GM23248 (cell line): Measurements from ENCODE around the gene PIP5K1B. TPM values are rescaled to one million over a fixed set of nuclear protein-coding genes. Genes with fewer than 3 reads are reported as not detected.

Source experiments
- DNase-seq: peaks from one replicate; pipeline ENCODE4 v3.0.0-alpha.2; 2015
- H2AFZ ChIP-seq: fragments of 200-600 bp; sonication (generic); 2 replicates; pipeline ENCODE4 v1.6.1; 2016; ENCODE audit warnings: antibody characterized with exemption
- H3F3A ChIP-seq: fragments of 200-600 bp; sonication (generic); 2 replicates; pipeline ENCODE4 v1.6.1; 2016; ENCODE audit warnings: mild to moderate bottlenecking, antibody characterized with exemption, mixed run types; ENCODE audit not compliant: insufficient read depth
- H3K27ac ChIP-seq: fragments of 200-600 bp; sonication (generic); 2 replicates; pipeline ENCODE4 v1.5.1; 2016; ENCODE audit warnings: mild to moderate bottlenecking
- H3K27me3 ChIP-seq: fragments of 200-600 bp; sonication (generic); replicated peaks from 2 replicates; pipeline ENCODE4 v1.6.1; 2016; ENCODE audit warnings: mild to moderate bottlenecking; ENCODE audit not compliant: insufficient read depth
- H3K36me3 ChIP-seq: fragments of 200-600 bp; sonication (generic); 2 replicates; pipeline ENCODE4 v1.6.1; 2016; ENCODE audit warnings: low read depth, mild to moderate bottlenecking
- H3K4me1 ChIP-seq: fragments of 200-600 bp; sonication (generic); 2 replicates; pipeline ENCODE4 v1.6.1; 2016; ENCODE audit warnings: mild to moderate bottlenecking; ENCODE audit not compliant: insufficient read depth
- H3K4me2 ChIP-seq: fragments of 200-600 bp; sonication (generic); one replicate; pipeline ENCODE4 v1.6.1; 2016; ENCODE audit warnings: mild to moderate bottlenecking; ENCODE audit not compliant: unreplicated experiment
- H3K4me3 ChIP-seq: fragments of 200-600 bp; sonication (generic); 2 replicates; pipeline ENCODE4 v1.5.1; 2016; ENCODE audit warnings: mild to moderate bottlenecking
- H3K79me2 ChIP-seq: fragments of 200-600 bp; sonication (generic); 2 replicates; pipeline ENCODE4 v1.6.1; 2016; ENCODE audit warnings: mild to moderate bottlenecking; ENCODE audit not compliant: insufficient read depth
- H3K9ac ChIP-seq: fragments of 200-600 bp; sonication (generic); 2 replicates; pipeline ENCODE4 v1.6.1; 2016; ENCODE audit warnings: mild to moderate bottlenecking
- H3K9me2 ChIP-seq: fragments of 200-600 bp; sonication (generic); 2 replicates; pipeline ENCODE4 v1.6.1; 2016; ENCODE audit warnings: mixed run types, mild to moderate bottlenecking, moderate library complexity; ENCODE audit not compliant: insufficient read depth
- H3K9me3 ChIP-seq: fragments of 200-600 bp; sonication (generic); one replicate; pipeline ENCODE4 v1.6.1; 2017; ENCODE audit warnings: low read depth
- H4K20me1 ChIP-seq: fragments of 200-600 bp; sonication (generic); 2 replicates; pipeline ENCODE4 v1.6.0; 2016; ENCODE audit not compliant: insufficient read depth
- EZH2 ChIP-seq: fragments of 200-600 bp; sonication (generic); IDR thresholded peaks from 2 replicates; pipeline ENCODE4 v1.6.1; 2018; ENCODE audit warnings: antibody characterized with exemption, mild to moderate bottlenecking; ENCODE audit not compliant: insufficient read depth, poor library complexity, severe bottlenecking
- EZH2phosphoT487 ChIP-seq: fragments of 200-600 bp; sonication (generic); IDR thresholded peaks from 2 replicates; pipeline ENCODE4 v1.6.1; 2018; ENCODE audit warnings: antibody characterized with exemption, moderate library complexity, mild to moderate bottlenecking, low read depth; ENCODE audit not compliant: insufficient read depth
- WGBS, 2 experiments: methylation state at CpG; one replicate each; pipeline ENCODE4 v1.1.6; 2015 to 2017; ENCODE audit warnings: low lambda C conversion rate in 2 of 2, low coverage in 1 of 2; ENCODE audit errors: missing lambda C conversion rate in 2 of 2; 5-methylcytosine and 5-hydroxymethylcytosine counted together
- in situ Hi-C: fragments of 300-500 bp; cut with MboI; formaldehyde crosslinking; loops from 2 replicates; pipeline ENCODE4 v1.15.0; 2020
- polyA plus RNA-seq: library from polyadenylated mRNA; unstranded; fragments of >200 nt; fragmentation: Nextera tagmentation; extraction: Ambion mirVana; gene quantifications from 2 replicates; pipeline ENCODE4 v1.2.1, GENCODE V29; 2016
- total RNA-seq: library from RNA; depleted of rRNA; stranded (reverse); fragments of >200 nt; shearing (Covaris generic); gene quantifications from 2 replicates; pipeline ENCODE4 v1.2.3, GENCODE V29; 2014

Gene PIP5K1B
- total and polyA plus RNA-seq, 2 experiments from 2014 or later, result not detected

GRCh38 chr9:69034071-69034470 lies 329.0 kb downstream of the PIP5K1B start:
- no peak overlapping the region for H3K27ac ChIP-seq
- 29 to 38% methylated on average over 2 of the region's 2 CpGs for WGBS, 2 experiments
- no peak overlapping the region for H3K9ac ChIP-seq
- H3K79me2 ChIP-seq, result peaks cover 28% of the 10 kb centered on the region
- no peaks in the 10 kb centered on the region for H3K27me3 ChIP-seq
- no peak overlapping the region for H3K4me2 ChIP-seq
- H3K4me1 ChIP-seq, result no peaks in the 10 kb centered on the region; the same call in 1 of the 2 replicates
- H3K36me3 ChIP-seq, result no peaks in the 10 kb centered on the region
- DNase-seq, result no peak
- H4K20me1 ChIP-seq, result no peaks in the 10 kb centered on the region
- no peaks in the 10 kb centered on the region for H3K9me3 ChIP-seq
- no peaks in the 10 kb centered on the region for H3K9me2 ChIP-seq
- no peaks in the 10 kb centered on the region for H3F3A ChIP-seq
- H2AFZ ChIP-seq, result no peak overlapping the region
- no peak for TF ChIP-seq EZH2
- in situ Hi-C loops, result no loop called here
- H3K4me3 ChIP-seq, result no peak overlapping the region

GRCh38 chr9:69035438-69036308 lies 330.6 kb downstream of the PIP5K1B start, which contains the start of gene FXN:
FXN (plus strand) TSS chr9:69035752; CDS start chr9:69035783, 31 bp downstream.
- no peak for TF ChIP-seq EZH2
- H2AFZ ChIP-seq, result peak within 1 kb of the TSS; percentile 98
- WGBS, 2 experiments, result 1 to 2% methylated on average over 52 to 64 of the region's 75 CpGs
- H4K20me1 ChIP-seq, result no peaks in the 10 kb centered on the region
- H3K27ac ChIP-seq, result peak within 1 kb of the TSS; percentile 46
- H3F3A ChIP-seq, result no peaks in the 10 kb centered on the region
- H3K4me3 ChIP-seq, result peak within 1 kb of the TSS; percentile 80
- peak; percentile 89 for DNase-seq
- in situ Hi-C loops, result no loop called here
- H3K9me3 ChIP-seq, result no peaks in the 10 kb centered on the region
- H3K79me2 ChIP-seq, result peaks cover 29% of the 10 kb centered on the region
- H3K9me2 ChIP-seq, result no peaks in the 10 kb centered on the region
- H3K4me2 ChIP-seq, result peak within 1 kb of the TSS; percentile 93
- no peaks in the 10 kb centered on the region; the same call in 1 of the 2 replicates for H3K4me1 ChIP-seq
- H3K36me3 ChIP-seq, result no peaks in the 10 kb centered on the region
- no peaks in the 10 kb centered on the region for H3K27me3 ChIP-seq
- H3K9ac ChIP-seq, result peak within 1 kb of the TSS; percentile 82

- 9 to 10% methylated on average over 14 of the region's 14 CpGs for WGBS, 2 experiments
- peak overlapping the region; percentile 46 for H3K27ac ChIP-seq
Observed at GRCh38 chr9:69036309-69036708, 331.3 kb downstream of the PIP5K1B start.

GRCh38 chr9:69036799-69037198 lies 331.8 kb downstream of the PIP5K1B start:
- Histone ChIP-seq H3K9me3 (no peaks in the 10 kb centered on the region), H3K27ac (no peak overlapping the region), H3F3A (no peaks in the 10 kb centered on the region), H3K4me1 (no peaks in the 10 kb centered on the region), H3K27me3 (no peaks in the 10 kb centered on the region), H2AFZ (peak overlapping the region; percentile 98), H3K4me2 (peak overlapping the region; percentile 93), H3K4me3 (peak overlapping the region; percentile 80), H3K9ac (peak overlapping the region; percentile 82), H3K79me2 (peaks cover 40% of the 10 kb centered on the region), H3K9me2 (no peaks in the 10 kb centered on the region), H3K36me3 (no peaks in the 10 kb centered on the region), H4K20me1 (no peaks in the 10 kb centered on the region)
- TF ChIP-seq EZH2 (no peak), EZH2phosphoT487 (no peak)
- in situ Hi-C loops, result no loop called here
- WGBS, 2 experiments, result 62 to 64% methylated on average over 10 of the region's 10 CpGs
- DNase-seq, result no peak

More at GRCh38 chr9:69036309-69036708, 331.3 kb downstream of the PIP5K1B start:
- Histone ChIP-seq H2AFZ (peak overlapping the region; percentile 98), H3K36me3 (no peaks in the 10 kb centered on the region), H3K4me1 (no peaks in the 10 kb centered on the region), H4K20me1 (no peaks in the 10 kb centered on the region), H3K9me3 (no peaks in the 10 kb centered on the region), H3K9ac (peak overlapping the region; percentile 82), H3K27me3 (no peaks in the 10 kb centered on the region), H3F3A (no peaks in the 10 kb centered on the region), H3K4me2 (peak overlapping the region; percentile 93), H3K9me2 (no peaks in the 10 kb centered on the region), H3K79me2 (peaks cover 35% of the 10 kb centered on the region), H3K4me3 (peak overlapping the region; percentile 80)
- no peak for TF ChIP-seq EZH2phosphoT487
- TF ChIP-seq EZH2, result no peak
- in situ Hi-C loops, result no loop called here
- DNase-seq, result peak; percentile 41
